Measurements from ENCODE around the gene CDK18.
"Not testable (repeated sequence)": the region's sequence is repeated elsewhere in the genome, so short reads cannot be mapped to it uniquely, and the experiment has no call there.

Gene CDK18

DNA sequence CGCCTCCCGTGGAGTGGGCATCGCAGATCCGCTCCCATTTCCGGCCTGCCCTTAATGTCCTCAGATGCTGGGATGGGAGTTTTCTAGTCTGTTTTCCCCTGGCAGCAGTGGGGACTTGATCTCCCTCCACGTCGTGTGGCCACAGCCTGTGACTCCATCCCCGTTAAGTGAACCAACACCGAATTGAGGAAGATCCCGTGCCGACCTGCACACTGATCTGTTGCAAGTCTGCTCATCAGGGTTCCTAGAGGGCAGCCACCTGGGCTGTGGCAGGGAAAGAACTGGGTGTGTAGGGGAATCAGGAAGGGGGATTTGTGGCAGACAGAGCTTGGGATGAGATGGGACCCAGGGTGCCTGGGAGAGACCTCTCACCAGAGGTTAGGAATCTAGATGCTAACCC is 23.3 kb upstream of the CDK18 start:
- DNase-seq (ENCODE audit: low spot score): no peak

DNA sequence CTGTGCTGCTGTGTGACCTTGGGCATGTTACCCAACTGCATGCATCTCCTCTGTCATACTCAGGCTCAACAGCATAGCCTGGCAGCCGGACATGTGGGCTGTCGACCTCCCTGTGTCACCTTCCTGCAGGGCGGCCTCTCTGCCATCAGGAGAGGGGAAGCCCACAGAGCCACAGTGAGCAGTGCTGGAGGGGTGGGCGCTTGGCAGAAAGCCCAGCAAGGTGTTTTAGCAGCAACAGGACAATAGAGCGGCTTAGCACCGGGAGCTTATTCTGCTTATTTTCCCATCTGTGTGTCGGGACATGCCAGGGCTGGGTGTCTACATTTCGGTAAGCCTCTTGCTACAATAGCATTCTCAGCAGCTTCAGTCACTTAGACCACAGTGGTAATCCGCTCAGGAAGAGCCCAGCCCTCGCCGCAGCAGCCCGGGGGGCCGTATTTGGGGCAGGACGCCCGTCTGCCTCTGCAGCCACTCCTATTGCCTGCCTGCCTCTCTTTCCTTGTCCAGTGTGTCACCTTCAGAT is 22.8 kb upstream of the CDK18 start:
- no peak for DNase-seq (ENCODE audit: low spot score)

DNA sequence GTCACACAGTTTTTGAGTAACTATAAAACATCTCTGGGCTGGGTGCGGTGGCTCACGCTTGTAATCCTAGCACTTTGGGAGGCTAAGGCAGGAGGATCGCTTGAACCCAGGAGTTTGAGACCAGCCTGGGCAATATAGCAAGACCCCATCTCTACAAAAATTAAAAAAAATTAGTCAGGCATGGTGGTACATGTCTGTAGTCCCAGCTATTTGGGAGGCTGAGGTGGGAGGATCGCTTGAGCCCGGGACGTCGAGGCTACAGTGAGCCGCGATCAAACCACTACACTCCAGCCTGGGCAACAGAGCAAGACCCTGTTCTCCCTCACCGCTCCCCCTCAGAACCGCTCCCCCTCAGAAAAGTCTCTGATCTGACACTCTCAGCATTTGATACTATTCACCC is 21.9 kb upstream of the CDK18 start:
- not testable (repeated sequence) for DNase-seq (ENCODE audit: low spot score)

DNA sequence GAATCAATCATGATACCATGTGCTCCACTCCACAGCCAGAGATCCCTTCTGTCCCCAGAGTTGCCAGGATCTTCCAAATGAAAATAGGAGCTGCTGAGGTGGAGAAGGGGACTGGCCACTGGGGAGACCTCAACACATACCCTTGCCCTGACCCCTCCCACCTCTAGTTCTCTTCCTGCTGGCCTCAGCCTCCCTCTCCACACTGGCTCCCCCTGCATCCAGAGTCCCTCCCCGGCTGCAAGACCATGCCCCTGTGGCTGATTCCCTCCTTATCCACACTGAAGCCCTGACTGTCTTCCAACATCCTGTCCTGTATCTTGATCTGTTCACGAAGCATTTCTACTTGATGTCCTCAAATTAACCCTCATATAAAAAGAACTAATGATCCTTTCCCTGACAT is 21.1 kb upstream of the CDK18 start:
- DNase-seq (ENCODE audit: low spot score): no peak

DNA sequence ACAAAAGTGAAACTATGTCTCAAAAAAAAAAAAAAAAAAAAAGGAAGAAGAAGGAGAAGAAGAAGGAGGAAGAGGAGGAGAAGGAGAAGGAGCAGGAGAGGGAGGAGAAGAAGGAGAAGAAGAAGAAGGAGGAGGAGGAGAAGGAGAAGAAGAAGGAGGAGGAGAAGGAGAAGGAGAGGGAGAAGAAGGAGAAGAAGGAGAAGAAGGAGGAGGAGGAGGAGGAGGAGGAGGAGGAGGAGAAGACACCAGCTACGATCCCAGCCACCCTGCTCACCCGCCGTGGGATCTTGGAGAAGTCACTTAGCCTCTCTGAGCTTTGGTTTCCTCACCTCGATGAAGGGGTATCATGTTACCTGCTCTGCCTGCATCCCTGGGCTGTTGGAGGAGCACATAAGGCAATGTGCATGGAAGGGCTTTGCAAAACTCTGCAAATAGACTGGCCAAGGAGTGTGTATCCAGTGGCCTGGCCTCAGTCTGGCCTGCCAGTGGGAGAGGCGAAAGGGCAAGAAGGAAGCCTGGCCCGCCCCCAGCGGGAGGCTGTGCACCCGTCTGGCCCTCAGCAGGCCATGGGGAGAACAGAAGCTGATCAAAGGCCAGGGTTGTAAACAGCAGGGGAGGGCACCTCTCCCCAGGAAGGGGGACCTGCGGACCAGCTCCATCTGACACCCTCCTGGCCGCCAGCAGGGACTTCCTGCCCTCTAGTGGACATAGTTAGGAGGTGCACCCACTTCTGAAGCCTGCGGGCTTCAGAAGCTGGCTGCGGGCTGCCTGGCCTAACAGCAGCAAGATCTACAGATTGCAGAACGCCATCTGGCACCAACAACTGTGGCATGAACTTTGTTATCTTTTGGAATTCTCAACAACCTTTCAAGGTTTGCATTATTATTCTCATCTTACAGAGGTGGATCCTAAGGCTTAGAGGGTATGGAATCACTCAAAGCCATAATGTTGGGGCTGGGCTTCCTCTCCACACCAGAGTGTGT is 19.2 kb upstream of the CDK18 start:
- DNase-seq (ENCODE audit: low spot score): peak; percentile 91

DNA sequence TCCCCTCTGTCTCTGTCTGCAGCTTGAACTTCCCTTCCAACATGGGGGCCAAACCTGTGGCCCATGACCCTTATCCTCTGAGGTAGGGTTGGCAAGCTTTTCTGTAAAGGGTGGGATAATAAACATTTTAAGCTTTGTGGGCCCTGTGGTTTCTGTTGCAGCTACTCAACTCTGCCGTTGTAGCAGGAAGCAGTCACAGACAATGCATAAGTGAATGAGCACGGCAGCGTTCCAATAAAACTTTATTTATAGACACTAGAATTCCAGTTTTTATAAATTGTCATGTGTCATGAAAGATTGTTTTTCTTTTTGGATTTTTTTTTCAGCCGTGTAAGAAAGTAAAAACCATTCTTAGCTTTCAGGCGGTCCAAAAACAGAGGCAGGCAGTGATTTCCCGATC is 18.2 kb upstream of the CDK18 start:
- no peak for DNase-seq (ENCODE audit: low spot score)

DNA sequence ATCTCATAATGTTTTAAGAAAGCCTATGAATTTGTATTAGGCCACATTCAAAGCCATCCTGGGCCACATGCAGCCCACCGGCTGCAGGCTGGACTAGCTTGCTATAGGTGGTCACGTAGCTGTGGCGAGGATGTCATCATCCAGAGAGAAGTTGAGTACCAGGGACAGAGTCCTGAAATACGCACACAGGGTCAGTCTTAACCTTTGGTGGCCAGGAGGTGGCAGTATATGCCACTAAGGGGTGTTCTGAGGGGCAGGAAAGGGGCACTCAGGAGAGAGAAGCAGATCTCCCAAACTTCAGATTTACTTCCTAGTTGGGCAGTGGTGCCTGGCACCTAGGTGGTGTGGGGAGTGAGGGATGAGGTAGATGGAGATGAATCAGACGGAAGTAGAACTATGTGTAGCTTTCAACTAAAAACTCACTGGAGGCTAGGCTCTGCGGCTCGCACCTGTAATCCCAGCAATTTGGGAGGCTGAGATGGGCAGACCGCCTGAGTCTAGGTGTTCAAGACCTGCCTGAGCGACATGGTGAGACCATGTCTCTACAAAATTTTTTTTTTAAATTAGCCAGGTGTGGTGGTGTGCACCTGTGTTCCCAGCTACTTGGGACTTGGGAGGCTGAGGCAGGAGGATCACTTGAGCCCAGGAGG is 16.3 kb upstream of the CDK18 start:
- peak; percentile 80 for DNase-seq (ENCODE audit: low spot score)

DNA sequence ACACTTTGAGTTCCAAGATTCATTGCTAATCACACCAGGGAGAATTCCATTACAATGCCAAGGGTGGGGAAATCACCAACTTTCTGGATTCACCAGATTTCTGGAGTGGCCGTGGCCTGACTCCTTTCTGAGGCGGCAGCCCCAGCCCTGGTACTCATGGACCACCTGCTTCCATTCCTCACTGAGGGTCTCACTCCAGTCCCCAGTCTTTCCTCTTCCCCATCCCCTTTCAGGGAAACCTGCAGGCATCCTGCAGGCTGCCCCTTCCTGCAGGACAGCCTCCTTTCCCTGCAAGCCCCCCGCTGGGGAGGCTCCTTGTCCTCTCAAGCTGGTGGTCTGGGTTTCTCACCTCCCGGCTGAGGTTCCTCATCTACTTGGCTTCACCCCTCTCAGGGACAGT is 12.7 kb upstream of the CDK18 start:
- DNase-seq (ENCODE audit: low spot score): no peak

DNA sequence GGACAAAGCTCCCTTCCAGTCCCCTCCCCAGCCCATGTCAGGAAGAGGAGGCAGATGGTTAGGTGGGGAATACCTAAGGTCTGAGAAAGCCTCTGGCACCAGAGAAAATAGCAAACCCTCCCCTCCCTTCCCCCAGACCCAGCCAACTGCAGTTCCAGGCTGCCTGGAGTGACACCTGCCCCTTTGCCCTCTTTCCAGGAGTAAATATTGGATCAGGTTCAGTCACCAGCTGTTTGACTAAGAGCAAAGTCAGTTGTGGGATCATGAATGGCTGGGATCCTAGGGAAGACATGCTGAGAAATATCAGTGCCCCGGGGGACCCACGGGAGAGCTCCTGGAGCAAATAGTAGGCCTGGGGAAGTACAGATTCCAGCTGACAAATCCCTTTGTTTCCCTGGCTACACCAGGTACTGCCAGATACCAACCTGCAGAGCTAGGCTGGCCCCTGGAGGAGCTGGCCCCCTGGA is 12.2 kb upstream of the CDK18 start:
- no peak for DNase-seq (ENCODE audit: low spot score)

DNA sequence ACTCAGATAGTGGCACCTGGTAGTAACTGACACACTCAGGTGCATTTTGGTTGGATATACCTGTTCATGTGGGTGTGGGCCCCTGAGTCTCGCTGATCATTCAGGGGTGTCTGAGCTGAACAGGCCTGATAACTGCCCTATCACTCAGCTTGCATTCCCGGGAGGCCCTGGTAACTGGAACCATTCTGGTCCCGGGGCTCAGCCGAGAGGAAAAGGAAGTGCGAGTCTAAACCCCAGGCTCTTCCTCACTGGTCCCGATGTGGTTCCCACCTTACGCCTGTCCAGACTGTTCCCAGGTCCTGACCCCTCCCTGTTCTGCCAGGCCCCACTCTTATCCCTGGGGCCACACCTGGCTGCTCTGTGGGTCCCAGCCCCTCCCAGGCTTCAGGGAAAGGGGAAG is 11.7 kb upstream of the CDK18 start:
- no peak for DNase-seq (ENCODE audit: low spot score)

DNA sequence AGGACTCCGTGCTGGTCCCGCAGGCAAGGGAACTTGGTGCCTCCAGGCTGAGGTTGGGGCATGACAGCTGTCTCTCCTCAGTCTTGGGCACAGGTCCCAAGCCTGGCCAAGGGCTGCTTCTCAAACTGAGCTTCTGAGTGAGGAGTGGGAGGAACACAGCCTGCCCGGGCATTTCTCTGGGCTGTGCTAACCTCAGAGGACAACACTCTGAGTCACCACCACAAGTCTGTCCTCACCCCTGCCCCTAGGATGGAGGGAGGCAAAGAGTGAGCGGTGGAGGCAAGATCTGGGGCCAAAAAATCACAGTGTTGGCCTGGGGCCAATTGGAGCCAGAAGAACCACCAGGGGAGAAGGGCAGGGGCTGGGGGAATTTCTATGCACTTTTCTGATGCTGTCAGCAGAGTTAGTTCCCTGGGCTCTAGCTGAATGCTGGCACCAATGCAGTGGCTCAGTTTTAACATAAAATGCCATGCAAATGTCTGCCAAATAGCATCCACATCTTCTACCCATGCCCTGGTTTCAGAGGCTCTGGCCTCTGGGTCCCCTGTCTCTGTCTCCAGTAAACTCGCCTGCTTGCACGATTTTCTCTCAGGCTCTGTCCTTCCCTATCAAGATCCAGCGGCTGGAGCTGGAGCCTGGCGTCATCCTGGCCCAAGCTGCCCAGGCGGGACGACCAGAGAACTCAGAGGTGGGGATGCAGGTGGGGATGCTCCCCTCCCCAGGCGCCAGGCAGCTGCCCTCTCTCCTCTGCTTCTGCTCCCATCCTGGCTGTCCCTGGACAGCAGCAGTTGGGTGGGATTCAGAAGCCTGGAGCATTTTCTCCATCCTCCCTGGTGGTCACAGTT is 11.0 kb upstream of the CDK18 start:
- DNase-seq (ENCODE audit: low spot score): no peak

DNA sequence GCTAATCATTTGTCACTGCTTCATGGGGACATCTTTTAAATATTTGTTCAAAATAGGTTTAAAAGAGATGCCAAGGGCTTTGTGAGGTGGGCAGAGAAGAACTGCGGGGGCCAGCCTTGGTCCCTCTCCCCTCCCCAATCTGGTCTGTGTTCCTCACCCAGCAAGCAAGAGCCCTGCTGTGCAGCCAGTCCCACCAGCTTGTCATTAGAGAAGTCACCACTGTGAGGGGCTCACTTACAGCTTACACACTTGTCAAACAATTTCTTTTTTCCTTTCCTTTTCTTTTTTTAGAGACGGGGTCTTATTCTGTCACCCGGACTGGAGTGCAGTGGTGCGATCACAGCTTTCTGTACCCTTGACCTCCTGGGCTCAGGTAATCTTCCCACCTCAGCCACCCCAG is 10.4 kb upstream of the CDK18 start:
- no peak for DNase-seq (ENCODE audit: low spot score)

DNA sequence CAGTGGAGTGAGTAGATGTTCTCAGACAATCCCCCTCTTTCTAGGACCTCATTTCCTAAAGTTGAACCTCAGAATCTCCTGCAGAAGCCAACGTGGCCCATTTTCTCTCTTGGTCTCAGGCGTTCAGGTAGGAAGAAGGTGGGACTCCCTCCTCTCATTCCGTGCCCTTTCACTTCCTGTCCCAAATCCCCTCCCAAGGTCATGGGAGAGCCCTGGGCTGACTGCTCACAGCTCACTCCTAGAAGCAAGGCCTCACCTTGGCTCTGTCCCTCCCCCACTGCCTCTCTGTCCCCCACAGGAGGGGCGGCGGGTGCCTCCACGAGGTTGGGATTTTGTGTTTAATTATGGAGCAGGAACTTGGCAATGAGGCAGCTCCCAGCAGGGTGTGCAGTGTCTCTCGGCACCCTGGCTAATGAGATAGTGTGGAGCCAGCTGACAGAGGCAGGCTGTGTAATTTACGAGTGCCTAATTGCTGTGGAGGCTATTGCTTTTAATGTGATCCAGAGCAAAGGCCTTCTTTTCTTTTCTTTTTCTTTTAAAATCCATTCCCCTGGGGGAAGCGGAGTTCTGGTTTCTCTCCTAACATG is 9.1 kb upstream of the CDK18 start:
- no peak for DNase-seq (ENCODE audit: low spot score)

DNA sequence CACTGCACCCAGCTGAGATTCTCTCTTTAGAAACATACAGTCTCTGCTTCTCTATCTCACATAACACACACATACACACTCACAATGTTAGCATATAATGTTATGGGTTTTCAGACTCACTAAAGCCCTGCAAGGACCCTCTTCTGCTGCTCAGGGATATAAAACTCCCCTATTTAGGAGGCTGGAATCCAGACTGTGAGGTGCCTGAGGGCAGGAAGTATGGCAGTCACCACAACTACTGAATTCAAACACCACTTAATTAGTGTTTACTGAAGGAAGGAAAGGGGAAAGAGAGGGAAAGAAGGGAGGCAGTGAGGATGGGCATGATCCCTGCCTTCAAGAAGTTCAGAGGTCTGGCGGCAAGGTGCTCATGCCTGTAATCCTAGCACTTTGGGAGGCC is 7.8 kb upstream of the CDK18 start:
- no peak for DNase-seq (ENCODE audit: low spot score)

DNA sequence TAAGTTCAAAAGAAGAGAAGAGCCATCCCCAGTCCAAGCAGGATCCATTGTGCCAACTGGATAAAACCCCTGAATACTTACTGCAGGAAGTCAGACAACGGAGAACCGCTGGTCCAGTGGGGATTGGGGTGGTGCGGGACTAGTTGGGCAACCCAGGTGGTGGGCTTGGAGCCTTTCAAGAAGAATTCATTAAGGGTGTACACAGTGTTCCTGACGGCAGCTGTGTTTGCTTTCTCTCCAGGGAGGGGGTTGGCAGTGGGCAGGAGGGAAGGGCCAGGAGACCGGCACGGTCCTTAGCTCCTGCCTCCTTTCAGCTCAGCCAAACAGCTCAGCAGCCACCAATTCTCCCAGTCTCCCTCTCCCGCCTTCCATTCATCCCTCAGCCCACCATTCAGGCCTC is 7.1 kb upstream of the CDK18 start:
- DNase-seq (ENCODE audit: low spot score): no peak

DNA sequence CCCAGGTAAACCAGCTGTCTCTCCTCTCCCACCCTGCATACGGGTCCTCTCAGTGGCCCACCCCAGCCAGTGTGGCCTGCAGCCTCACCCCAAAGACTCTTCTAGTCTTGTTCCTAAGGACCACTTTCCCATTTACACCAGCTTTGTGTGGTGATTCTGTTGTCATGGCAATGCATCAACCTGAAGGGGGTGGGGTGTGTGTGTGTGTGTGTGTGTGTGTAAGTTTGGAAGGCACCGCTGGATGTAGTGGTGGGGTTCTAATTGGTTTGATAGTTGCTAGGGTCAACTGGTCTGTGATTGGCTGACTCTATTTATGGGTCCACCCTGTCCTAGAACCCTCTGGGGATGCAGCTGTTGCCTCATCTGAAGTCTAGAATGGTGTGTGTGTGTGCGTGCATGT is 4.7 kb upstream of the CDK18 start:
- DNase-seq (ENCODE audit: low spot score): no peak

DNA sequence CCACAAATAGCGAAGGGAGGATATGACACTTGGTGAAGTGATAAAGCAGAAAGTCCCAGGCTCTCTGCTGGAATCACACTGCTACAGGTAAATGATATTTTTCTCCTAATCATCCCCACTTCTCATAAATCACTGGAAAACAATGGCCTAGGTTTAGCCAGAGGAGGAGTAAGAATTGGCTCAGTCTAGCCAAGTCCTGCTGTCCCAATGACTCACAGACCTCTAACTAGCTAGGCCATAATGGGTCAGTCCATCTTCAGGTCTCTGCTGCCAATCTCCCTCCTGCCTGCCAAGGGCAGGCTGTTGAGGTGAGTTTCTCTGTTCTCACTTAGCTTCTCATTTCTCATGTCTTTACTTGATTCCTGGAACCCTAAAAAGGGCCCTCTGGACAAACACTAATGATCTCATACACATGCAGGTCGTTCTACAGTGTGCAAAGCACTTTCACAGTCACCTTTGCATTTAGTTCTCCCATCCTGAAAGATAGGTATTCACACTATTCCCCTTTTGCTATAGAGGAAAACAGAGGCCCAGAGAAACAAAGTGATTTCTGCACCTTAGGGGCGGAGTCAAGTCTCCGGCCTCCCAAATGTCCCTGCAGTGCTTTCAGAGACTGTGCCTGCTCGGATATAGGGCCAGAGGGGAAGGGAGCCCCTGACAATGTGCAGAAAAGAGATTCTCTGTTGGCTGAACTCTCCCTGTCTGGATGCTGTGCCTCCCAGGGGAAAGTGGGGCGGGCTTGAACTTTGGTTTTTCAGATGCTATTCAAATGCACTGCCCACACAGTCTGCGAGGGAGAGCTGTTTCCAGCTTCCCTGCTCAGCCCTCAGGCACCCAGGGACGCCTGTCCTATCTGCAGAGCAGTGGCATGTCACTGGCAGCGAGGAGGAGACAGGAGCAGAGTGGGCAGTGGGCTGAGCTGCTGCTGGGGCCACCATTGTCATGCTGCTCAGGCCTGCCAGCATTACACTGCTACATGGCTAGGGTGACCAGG is 3.9 kb upstream of the CDK18 start:
- no peak for DNase-seq (ENCODE audit: low spot score)

DNA sequence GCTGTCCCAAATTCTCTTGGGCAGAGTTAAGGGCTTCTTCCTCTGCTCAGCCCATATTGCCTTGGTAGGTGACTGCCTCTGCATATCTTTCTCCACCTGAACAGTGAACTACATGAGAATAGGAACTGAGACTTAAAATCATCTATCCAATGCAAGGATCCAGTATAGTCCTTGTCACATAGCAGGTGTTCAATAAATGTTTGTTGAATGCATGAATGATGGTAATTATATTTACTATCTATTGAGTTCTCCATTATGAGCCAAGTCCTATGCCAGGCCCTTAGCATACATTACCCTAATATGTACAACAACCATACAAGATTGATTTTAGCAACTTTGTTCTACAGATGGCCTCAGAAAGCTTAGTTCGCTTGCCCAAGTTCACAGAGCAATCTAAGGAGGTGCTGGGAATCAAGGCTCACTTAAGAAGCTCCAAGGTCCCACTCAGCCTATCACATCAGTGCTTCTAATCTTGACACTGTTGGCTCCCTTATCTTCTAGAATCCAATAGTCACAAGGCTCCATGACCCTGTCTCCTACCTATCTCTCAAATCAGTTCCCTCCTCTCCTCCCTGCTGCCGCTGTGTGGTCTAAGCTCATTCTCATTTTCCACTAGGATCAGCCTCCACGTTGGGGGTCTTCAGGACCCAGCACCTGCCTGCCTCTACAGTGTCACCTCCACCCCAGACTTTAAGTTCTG is 2.2 kb upstream of the CDK18 start:
- no peak for DNase-seq (ENCODE audit: low spot score)

DNA sequence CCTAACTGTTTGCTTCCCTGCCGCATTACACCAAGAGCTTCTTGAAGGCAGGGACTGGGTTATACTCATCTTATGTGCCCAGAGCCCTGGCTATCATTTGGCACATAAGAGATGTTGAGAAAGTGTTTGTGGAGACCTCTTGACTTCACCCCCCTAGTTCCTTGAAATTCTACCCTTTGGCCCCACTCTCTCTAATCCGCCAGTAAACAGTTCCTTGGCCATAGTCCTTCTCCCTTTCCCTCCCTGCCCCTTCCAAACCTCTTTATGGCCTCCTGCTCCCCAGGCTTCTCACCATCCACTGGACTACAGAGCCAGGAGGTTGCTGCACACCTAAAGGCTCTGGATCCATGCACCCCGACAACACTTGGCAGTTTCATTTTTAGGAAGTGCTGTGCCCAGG is 1.5 kb upstream of the CDK18 start:
- no peak for DNase-seq (ENCODE audit: low spot score)
